ENCODE results near the gene NFAT5. TPM values are rescaled to one million over a fixed set of nuclear protein-coding genes. Genes with fewer than 3 reads are reported as not detected.
A peak's percentile ranks its signal among the peaks of the same experiment; 100 is the strongest.
"Not testable (repeated sequence)": the region's sequence is repeated elsewhere in the genome, so short reads cannot be mapped to it uniquely, and the experiment has no call there.

The NFAT5 gene, protein sequence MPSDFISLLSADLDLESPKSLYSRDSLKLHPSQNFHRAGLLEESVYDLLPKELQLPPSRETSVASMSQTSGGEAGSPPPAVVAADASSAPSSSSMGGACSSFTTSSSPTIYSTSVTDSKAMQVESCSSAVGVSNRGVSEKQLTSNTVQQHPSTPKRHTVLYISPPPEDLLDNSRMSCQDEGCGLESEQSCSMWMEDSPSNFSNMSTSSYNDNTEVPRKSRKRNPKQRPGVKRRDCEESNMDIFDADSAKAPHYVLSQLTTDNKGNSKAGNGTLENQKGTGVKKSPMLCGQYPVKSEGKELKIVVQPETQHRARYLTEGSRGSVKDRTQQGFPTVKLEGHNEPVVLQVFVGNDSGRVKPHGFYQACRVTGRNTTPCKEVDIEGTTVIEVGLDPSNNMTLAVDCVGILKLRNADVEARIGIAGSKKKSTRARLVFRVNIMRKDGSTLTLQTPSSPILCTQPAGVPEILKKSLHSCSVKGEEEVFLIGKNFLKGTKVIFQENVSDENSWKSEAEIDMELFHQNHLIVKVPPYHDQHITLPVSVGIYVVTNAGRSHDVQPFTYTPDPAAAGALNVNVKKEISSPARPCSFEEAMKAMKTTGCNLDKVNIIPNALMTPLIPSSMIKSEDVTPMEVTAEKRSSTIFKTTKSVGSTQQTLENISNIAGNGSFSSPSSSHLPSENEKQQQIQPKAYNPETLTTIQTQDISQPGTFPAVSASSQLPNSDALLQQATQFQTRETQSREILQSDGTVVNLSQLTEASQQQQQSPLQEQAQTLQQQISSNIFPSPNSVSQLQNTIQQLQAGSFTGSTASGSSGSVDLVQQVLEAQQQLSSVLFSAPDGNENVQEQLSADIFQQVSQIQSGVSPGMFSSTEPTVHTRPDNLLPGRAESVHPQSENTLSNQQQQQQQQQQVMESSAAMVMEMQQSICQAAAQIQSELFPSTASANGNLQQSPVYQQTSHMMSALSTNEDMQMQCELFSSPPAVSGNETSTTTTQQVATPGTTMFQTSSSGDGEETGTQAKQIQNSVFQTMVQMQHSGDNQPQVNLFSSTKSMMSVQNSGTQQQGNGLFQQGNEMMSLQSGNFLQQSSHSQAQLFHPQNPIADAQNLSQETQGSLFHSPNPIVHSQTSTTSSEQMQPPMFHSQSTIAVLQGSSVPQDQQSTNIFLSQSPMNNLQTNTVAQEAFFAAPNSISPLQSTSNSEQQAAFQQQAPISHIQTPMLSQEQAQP (N-terminal part only)
- 23.6 and 35.2 TPM in 2 replicates for total RNA-seq
- 21.9 TPM for polyA plus RNA-seq (2012)

DNA sequence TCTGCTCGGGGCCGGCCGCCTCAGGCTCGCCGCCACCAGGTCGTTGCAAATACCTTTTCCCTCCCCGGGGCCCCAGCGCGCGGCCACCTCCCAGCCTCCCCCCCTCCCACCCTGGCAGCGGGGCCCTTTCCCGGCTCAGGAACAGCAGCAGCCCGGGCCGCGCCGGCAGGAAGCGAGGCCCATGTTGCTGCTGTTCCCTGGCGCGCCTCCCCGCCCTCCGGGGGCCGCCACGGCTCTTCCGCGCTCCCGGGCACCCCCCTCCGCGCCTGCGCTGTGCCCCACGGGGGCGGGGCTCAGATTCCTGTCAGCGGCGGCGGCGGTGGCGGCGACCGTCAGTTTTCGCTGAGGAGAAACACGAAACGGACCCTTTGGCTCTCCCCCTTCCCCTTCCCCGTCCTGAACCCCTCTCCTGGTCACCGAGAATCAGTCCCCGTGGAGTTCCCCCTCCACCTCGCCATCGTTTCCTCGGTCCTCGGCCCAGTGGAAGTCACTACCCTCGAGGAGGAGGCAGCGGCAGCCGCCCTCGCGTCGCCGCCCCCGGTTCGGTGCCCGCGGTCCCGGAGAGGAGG, at the start of gene NFAT5:
TSS of gene NFAT5 (plus strand) at position 296 of the 569 bp plus-strand sequence. CDS start 336 bp downstream, outside the sequence.
- peak; percentile 85 for DNase-seq (ENCODE audit: low read depth)

DNA sequence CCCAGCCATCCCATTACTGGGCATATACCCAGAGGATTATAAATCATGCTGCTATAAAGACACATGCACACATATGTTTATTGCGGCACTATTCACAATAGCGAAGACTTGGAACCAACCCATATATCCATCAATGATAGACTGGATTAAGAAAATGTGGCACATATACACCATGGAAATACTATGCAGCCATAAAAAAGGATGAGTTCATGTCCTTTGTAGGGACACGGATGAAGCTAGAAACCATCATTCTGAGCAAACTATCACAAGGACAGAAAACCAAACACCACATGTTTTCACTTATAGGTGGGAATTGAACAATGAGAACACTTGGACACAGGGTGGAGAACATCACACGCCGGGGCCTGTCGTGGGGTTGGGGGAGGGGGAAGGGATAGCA, 47.9 kb upstream of the NFAT5 start:
- not testable (repeated sequence) for DNase-seq (ENCODE audit: low read depth)

DNA sequence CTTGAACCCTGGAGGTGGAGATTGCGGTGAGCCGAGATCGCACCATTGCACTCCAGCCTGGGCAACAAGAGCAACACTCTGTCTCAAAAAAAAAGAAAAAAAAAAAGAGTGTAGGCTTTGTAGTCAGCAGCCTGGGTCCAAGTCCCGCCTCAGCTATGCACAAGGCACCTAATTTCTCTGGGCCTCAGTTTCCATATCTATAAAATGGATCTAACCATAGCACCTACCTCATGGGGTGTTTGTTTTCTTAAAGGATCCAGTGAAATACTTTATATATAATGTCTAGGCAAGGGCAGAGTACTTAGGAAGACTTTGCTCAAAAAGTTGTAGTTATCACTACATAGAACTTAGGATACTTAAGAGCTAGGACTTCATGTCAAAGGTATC, 45.4 kb upstream of the NFAT5 start:
- no peak for DNase-seq (ENCODE audit: low read depth)

DNA sequence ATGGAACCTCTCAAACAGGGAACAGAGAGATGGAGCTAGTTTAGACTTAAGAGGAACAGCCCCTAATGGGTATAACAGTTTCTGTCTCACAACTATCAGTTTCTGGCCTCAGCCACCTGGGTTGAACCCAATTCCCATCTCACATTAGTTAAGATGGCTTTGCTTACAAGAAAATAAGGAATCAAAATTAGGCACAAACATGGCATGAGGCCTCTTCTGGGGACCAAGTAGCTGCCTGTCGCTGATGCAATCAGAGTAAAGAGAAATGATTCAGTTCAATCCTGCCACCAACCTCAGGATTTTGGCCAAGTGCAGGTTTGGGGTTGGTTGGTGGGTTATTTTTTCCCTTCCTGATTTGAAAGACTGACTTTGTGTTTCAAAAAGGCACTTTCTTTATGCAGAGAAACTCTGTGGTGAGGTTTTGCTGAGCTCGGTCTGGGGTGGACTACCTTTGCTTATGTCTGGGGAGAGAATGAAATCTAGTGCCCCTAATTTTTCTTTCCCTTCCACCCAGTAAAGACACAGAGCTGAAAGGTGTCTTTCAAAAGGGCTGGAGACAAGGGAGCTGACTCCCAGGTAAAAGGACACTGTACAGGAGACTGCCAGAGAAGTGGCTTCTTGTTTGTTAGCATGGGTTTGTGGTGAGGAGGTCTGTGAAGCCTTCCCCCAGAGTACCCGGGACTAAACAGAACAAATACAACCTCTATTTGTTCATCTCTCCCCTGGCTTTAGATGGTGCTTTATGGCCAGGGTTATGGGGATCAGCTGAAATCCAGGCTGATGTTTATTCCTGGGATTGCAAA, 44.8 kb upstream of the NFAT5 start:
- DNase-seq (ENCODE audit: low read depth) = no peak

DNA sequence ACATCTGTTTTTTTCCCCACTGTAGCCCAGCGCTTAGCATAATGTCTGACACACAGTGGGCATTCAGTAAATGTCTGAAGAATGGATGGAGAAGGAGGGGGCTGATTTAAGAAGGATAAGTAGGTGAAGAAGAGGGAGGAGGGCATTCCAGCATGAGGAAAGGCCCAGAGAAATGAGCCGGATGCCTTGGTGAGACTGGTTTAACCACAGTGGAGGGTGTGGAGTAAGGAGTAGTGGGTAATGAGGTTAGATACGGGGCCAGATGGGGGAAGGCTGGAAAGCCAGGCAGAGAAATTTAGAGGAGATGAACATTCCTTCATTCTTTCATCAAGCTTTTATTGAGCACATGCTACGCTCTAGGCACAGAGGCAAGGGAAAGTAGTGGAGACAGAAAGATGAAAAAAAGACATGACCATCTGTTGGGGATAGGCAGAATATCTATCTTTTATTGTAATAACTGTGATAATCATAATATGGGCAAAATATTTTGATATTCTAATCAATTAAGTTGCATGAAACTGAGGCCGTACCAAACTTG, 43.7 kb upstream of the NFAT5 start:
- peak; percentile 77 for DNase-seq (ENCODE audit: low read depth)

DNA sequence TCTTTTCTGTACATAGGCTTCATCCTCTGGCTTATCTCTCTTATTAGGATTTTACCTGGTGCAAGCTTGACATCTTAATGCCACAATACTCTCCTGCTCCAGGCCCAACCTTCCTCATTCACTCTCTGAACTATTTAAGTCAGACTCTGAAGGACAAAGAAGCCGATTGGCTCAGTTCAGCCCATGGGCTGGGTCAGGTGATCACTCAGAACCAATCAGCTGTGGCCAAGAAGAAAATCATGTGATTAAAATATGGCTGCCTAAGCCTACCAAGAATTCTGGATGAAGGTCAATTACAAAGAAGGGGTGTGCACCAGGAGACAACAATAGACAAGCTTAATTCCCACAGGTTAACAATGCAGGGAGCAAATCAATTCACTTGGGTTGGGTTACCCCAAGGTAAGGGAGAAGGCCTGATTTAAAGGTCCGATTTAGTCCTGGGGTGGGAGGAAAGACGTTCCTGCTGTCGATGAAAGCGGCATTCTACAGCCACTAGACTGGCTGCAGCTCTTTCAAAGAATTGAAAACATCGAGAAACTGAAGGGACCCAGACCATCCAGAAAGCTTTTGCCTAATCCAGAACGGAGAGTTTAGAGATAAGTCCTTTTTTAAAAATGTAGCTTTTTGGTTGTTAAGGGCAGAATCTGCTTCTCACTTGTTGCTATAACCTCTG, 42.9 kb upstream of the NFAT5 start:
- DNase-seq (ENCODE audit: low read depth) = no peak

DNA sequence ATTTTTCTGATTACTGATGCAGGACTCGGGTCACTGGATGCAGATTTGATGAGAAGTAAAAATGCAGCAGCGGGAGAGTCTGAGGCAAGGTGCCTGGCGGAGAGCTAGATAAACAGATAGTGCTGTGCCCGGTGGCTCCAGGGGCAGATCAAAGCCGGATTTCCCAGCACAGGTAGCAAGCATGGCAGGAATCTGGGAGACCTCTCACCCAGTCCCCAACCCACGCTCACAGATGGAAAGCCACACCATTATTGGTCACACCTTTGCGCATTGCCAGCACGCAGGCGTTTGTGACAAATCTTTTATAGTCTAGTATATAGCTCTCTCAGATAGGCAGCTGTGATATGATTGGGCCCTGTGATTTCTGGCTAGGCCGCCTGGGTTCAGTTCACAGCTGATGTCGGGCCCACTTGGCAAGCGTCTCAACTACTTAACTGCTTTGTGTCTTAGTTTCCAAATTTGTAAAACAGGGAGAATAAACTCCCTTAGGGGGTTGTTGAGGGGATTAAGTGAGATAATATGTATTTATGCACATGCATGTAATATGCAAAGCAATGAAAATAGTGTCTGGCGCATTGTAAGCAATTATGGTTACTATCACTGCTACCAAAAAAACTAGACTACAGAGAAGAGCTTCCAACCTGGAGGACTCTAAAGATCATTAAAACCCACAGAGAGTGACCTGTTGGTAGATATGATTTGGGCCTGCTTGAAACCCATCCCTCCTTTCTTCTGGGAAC, 42.0 kb upstream of the NFAT5 start:
- DNase-seq (ENCODE audit: low read depth) = no peak

DNA sequence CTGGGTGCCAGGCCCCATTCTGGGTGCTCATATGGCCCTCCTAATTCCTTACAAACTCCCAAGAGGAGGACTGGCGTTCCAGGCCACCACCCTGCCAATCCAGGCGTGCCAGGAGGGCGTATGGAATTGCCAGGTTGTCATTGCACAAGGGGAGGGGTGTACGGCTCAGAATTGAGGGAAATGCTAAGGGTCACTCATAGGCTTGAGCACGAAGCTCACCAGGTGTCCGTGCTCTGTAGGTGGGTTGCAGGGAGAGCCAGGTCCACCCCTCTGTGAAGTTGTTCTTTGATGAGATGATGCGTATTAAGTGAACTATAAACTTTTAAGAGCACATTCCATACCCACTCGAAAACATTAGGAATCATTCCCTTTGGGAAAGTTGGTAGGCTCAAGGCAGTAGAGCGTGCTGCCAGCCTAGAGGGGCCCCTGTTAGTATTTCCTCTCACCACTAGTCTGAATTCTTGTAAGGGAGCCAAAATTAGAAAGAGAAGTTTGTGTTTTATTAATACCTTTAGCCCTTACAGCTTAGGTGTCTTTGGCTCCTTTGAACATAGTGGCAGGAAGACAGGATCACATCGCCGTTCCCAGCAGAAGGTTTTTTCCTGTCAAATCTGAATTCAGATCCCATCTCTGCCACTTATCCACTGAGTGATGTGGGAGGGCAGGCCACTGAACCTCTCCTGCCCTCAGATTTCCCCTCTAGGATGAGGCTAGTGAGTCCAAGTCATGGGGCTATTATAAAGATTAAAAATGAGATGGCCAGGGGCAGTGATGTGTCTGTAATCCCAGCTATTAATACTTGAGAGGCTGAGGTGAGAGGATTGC, 38.7 kb upstream of the NFAT5 start:
- no peak for DNase-seq (ENCODE audit: low read depth)

DNA sequence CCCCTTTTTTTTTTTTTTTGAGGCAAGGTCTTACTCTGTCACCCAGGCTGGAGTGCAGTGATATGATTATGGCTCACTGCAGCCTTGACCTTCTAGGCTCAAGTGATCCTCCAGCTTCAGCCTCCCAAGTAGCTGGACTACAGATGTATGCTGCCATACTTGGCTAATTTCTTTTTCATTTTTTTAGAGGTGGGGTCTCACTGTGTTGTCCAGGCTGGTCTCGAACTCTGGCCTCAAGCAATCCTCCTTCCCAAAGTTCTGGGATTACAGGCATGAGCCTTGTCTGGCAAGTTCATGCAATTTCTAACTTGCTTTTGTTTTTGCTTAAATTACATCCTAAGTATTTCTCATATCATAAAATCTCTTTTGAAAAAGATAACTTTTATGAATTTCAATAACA, 33.8 kb upstream of the NFAT5 start:
- no peak for DNase-seq (ENCODE audit: low read depth)

DNA sequence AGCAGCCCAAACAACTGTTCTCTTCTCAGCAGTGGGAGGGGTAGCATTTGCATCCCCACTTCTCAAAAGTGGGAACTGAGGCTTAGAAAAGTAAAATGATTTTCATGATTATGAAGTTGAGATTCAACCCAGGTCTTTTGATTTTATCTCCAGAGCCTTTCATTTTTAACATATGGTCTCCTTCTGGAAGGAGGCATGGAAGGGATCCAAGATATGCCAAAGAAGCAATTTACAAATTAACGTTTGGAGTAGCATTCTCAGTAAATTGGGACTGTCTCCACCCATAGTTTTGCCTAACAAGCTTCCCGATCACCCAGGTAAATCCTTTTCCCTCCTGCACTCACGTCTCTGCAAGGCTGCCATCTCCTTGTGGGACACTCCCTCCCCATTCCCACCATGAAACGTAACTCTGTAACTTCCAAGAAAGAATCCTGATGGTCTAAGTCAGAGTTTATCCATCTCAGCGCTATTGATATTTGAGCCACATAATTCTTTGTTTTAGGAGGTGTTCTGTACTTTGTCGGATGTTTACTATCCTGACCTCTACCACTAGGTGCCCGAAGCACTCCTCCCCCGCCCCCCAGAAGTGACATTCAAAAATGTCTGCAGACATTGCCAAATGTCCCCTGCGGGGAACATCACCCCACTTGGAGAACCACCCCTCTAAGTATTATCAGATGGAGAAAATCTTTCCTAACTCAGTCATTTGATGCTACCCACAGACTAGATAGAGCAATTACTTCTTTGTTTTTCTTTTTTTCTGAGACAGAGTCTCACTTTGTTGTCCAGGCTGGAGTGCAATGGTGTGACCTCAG, 32.9 kb upstream of the NFAT5 start:
- no peak for DNase-seq (ENCODE audit: low read depth)

DNA sequence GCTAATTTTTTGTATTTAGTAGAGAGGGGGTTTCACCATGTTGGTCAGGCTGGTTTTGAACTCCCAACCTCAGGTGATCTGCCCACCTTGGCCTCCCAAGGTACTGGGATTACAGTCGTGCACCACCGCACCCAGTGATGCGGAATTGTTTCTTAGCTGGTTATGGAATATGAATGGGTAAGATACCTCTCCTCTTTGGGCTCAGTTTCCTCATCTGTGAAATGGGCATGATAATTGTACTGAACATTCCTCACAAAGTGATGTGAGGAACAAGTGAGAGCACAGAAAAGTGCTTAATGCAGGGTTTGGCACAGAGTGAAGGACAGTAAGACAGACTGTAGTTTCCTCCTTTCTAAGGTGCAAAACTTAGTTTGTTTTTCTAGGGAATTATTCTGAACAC, 31.0 kb upstream of the NFAT5 start:
- DNase-seq (ENCODE audit: low read depth) = no peak

DNA sequence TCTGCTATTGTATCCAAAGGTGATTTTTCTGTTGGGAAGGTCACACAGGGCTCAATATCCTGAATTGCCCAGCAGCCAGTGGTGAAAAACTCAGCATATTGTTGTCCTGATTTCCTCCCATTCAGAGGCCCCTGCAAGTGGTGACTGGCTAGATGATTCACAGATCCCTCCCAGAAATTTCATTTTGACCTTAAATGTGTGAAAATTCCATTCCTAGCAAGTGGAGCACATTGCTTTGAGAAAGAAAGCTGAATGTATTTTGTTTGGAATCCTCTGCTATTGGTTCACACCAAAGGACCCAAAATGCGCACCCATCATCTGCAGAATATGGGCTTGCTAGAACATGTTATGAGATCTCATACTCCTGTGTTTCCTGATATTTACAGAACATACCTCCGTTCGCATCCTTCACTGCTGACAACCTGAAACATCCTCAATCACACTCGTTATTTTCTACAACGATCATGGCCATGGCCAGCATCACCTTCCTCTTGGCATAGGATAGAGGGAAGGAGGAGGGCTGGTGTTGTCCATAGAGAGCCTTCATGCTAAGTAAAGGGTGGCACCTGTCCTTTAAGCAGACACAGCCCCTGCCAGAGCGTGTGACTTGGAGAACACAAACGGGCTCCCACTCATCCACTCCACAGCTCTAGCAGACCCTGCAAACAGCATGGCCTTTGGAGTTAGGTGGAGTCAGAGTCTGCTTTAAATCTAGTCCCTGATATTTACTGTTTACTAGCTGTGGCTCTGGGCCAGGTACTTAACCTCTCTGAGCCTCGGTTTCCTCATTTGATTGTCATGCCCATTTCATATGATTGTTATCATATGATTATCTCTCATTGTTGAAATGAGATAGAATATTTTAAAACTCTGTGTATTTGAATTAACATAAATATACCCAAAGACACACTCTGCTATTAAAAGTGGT, 30.4 kb upstream of the NFAT5 start:
- no peak for DNase-seq (ENCODE audit: low read depth)

DNA sequence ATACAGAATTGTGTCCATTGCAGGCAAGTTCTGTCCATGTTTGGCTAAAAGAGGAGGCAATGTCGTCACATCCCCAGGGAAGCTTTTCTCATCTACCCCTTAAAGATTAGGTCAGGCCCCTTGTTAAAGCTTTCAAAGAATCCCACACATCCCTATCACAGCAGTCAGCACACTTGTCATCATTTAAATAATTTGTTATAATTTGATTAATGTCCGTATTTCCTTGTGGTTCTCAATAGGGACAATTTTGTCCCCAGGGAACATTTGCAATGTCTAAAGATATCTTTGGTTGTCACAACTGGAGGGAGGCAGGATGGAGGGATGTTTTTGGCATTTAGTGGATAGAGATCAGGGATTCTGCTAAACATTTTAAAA, 28.1 kb upstream of the NFAT5 start:
- peak; percentile 39 for DNase-seq (ENCODE audit: low read depth)

DNA sequence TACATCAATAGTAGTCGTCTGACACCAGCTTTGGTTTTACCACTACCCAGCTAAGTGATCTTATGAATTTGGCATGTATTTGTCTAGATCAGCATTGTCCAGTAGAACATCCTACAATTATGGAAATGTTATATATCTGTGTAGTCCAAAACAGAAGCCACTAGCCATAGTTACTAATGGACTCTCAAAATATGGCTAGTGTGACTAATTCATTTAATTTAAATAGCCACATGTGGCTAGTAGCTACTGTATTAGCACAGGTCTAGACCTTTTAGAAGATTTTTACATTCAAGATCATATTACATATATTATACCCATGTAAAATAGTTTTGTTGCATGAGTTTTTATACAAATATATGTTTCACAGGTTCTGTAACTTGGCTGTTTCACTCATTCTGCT, 27.0 kb upstream of the NFAT5 start:
- no peak for DNase-seq (ENCODE audit: low read depth)

DNA sequence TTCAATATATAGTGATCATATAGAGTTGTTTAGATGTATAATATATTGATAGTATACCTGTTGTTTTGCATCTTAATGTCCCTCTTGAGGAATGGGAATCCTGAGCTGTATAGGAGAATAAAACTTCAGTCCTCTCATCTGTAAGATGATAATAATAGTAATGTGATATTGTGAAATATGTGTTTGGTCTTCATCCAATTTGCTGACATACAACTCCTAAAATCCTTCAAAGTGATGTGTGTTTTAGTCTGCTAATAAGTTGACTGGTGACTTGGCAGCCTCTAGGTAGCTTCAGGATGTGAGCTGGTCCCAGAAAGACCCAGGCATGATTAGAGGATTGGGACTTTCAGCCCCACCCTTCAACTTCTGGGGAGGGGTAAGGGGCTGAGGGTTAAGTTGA, 22.8 kb upstream of the NFAT5 start:
- no peak for DNase-seq (ENCODE audit: low read depth)

DNA sequence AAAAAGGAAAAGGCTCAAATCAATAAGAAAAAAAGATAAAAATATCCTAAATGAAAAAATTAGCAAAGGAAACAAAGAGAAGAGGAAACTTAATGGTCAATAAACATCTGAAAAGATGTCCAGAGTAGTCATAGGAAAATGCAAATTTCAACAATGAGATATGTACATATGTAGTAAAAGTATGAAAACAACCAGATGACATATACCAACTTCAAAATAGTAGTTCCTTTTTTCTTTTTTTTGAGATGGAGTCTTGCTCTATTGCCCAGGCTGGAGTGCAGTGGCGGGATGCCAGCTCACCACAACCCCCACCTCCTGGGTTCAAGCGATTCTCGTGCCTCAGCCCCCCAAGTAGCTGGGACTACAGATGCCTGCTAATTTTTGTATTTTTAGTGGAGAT, 21.7 kb upstream of the NFAT5 start:
- DNase-seq (ENCODE audit: low read depth) = no peak

Data from myocyte (in vitro differentiated cells).